Right cardiac atrium (tissue), 5 donors: ENCODE results near the gene LRRC75B. TPM values are rescaled to one million over a fixed set of nuclear protein-coding genes. Genes with fewer than 3 reads are reported as not detected.
"Not testable (repeated sequence)": the region's sequence is repeated elsewhere in the genome, so short reads cannot be mapped to it uniquely, and the experiment has no call there.

Source experiments
- ATAC-seq, 2 donors: fragments of 200-7000 bp; cut with Tn5 transposase; one replicate each; pipeline versions ENCODE4 v1.8.0 to v1.9.1; 2020; ENCODE audit warnings: moderate library complexity in 2 of 2, mild to moderate bottlenecking in 1 of 2
- DNase-seq, 3 donors: peaks; one replicate each; pipeline ENCODE4 v3.0.0-alpha.2; 2020
- H3K27ac ChIP-seq: one replicate; pipeline ENCODE4 v1.5.1; 2013; ENCODE audit warnings: mild to moderate bottlenecking, low read length, control low read depth, moderate library complexity
- H3K27me3 ChIP-seq: one replicate; pipeline ENCODE4 v1.6.1; 2013; ENCODE audit not compliant: control insufficient read depth, insufficient read depth
- H3K4me1 ChIP-seq: one replicate; pipeline ENCODE4 v1.6.1; 2013; ENCODE audit warnings: low read length; ENCODE audit not compliant: control insufficient read depth, insufficient read depth
- H3K4me3 ChIP-seq: one replicate; pipeline ENCODE4 v1.5.1; 2013; ENCODE audit warnings: low read length, control low read depth
- H3K9me3 ChIP-seq: one replicate; pipeline ENCODE4 v1.6.1; 2013; ENCODE audit warnings: low read length; ENCODE audit not compliant: control insufficient read depth
- WGBS: extraction: QIAGEN DNeasy Blood & Tissue Kit; methylation state at CpG from one replicate; pipeline ENCODE4 v1.1.7; 2013; 5-methylcytosine and 5-hydroxymethylcytosine counted together
- intact Hi-C, 4 donors: fragments of 100-400 bp; cut with DNase I; formaldehyde crosslinking; loops; one replicate each; pipeline versions ENCODE4 v1.11.0 to v1.14.0; 2022 to 2023
- polyA plus RNA-seq: library from polyadenylated mRNA; stranded (reverse); fragments of 200-250 nt; gene quantifications from one replicate; pipeline ENCODE4 v1.2.3, GENCODE V29; 2013
- total RNA-seq, 4 donors: library from RNA; stranded (reverse); fragmentation: NEBNext Ultra II Directional; extraction: Animal tissue kit (Norgen Biotek cat#: 25700); gene quantifications; one replicate each; pipeline ENCODE4 v1.2.1, GENCODE V29; 2021
- donor health status: healthy with polysubstance abuse.
- donor health status: DM: no; HTN: yes; CAD: no.
- donor health status: DM: no; HTN: no; CAD: no.
- donor health status: DM: no; HTN: yes; CAD: no; lungs with severe emphysema.
- donor health status: DM: yes; HTN: yes; CAD: no.

Gene LRRC75B
- total and polyA plus RNA-seq, 5 donors, result 5.1 to 7.3 (median 6.1) TPM

- Histone ChIP-seq H3K4me3 (no peak overlapping the region), H3K27ac (peak overlapping the region; percentile 33), H3K9me3 (no peaks in the 10 kb centered on the region), H3K27me3 (no peaks in the 10 kb centered on the region), H3K4me1 (peaks cover 7% of the 10 kb centered on the region)
- intact Hi-C loops, result no loop called here
- 81% methylated on average over 2 of the region's 2 CpGs for WGBS
- DNase-seq, result no peak
- no peak for ATAC-seq
Measured at GRCh38 chr22:24565077-24565476, 27.8 kb downstream of the LRRC75B start.

GRCh38 chr22:24564376-24565058 lies 28.4 kb downstream of the LRRC75B start:
- DNase-seq (peak in 1 of 3 donors; percentile 54), ATAC-seq (peak; percentile 78 to 83)
- H3K27me3 ChIP-seq, result no peaks in the 10 kb centered on the region
- H3K4me1 ChIP-seq, result peaks cover 8% of the 10 kb centered on the region
- no peak overlapping the region for H3K4me3 ChIP-seq
- intact Hi-C loops, result no loop called here
- H3K9me3 ChIP-seq, result no peaks in the 10 kb centered on the region
- 45% methylated on average over 2 of the region's 2 CpGs for WGBS
- peak overlapping the region; percentile 97 for H3K27ac ChIP-seq

- Histone ChIP-seq H3K4me3 (no peak overlapping the region), H3K27ac (no peak overlapping the region), H3K9me3 (no peaks in the 10 kb centered on the region), H3K4me1 (peaks cover 10% of the 10 kb centered on the region), H3K27me3 (no peaks in the 10 kb centered on the region)
- DNase-seq (no peak), ATAC-seq (no peak)
- intact Hi-C loops, result no loop called here
- 77% methylated on average over 2 of the region's 2 CpGs for WGBS
Measured at GRCh38 chr22:24563246-24563645, 29.6 kb downstream of the LRRC75B start.

- intact Hi-C loops, result no loop called here
- H3K9me3 ChIP-seq, result no peaks in the 10 kb centered on the region
- ATAC-seq (no peak), DNase-seq (no peak)
- peaks cover 15% of the 10 kb centered on the region for H3K4me1 ChIP-seq
- peak overlapping the region; percentile 21 for H3K27ac ChIP-seq
- no peak overlapping the region for H3K4me3 ChIP-seq
- H3K27me3 ChIP-seq, result no peaks in the 10 kb centered on the region
- WGBS, result 48% methylated on average over 4 of the region's 4 CpGs
Measured at GRCh38 chr22:24559471-24559870, 33.4 kb downstream of the LRRC75B start.

GRCh38 chr22:24555165-24556039 lies 37.5 kb downstream of the LRRC75B start, which contains the start of gene SNRPD3:
SNRPD3 (plus strand) TSS chr22:24555999; CDS start chr22:24557675, 1,676 bp downstream.
- peaks cover 24% of the 10 kb centered on the region for H3K4me1 ChIP-seq
- WGBS, result under 1% methylated on average over 59 of the region's 59 CpGs
- intact Hi-C loops, result no loop called here

GRCh38 chr22:24554313-24555164 lies 38.3 kb downstream of the LRRC75B start, which contains the start of gene GUCD1:
GUCD1 (minus strand) TSS chr22:24555138; CDS start chr22:24554991, 147 bp downstream.
- Histone ChIP-seq H3K4me3 (peak within 1 kb of the TSS; percentile 98), H3K27me3 (no peaks in the 10 kb centered on the region), H3K27ac (peak within 1 kb of the TSS; percentile 100), H3K4me1 (peaks cover 29% of the 10 kb centered on the region), H3K9me3 (no peaks in the 10 kb centered on the region)
- ATAC-seq, result peak in 1 of 2 donors; percentile 2
- peak in 1 of 3 donors; percentile 62 for DNase-seq
- under 1% methylated on average over 64 of the region's 64 CpGs for WGBS
- intact Hi-C loops, result no loop called here

More at GRCh38 chr22:24555165-24556039, 37.5 kb downstream of the LRRC75B start, which contains the start of gene SNRPD3:
- peak within 1 kb of the TSS; percentile 98 for H3K4me3 ChIP-seq
- peak within 1 kb of the TSS; percentile 100 for H3K27ac ChIP-seq
- peak; percentile 100 for DNase-seq
- peak; percentile 94 to 95 for ATAC-seq
- no peaks in the 10 kb centered on the region for H3K9me3 ChIP-seq
- no peaks in the 10 kb centered on the region for H3K27me3 ChIP-seq

GRCh38 chr22:24553597-24554312 lies 39.1 kb downstream of the LRRC75B start:
- Histone ChIP-seq H3K4me1 (peaks cover 29% of the 10 kb centered on the region), H3K27ac (peak overlapping the region; percentile 84), H3K9me3 (no peaks in the 10 kb centered on the region), H3K27me3 (no peaks in the 10 kb centered on the region), H3K4me3 (peak overlapping the region; percentile 71)
- intact Hi-C loops, result no loop called here
- 34% methylated on average over 12 of the region's 12 CpGs for WGBS
- no peak for ATAC-seq
- DNase-seq, result peak in 1 of 3 donors; percentile 65

- H3K9me3 ChIP-seq, DNase-seq, ATAC-seq, intact Hi-C loops, H3K4me3 ChIP-seq, H3K27me3 ChIP-seq, H3K27ac ChIP-seq: not testable (repeated sequence)
- WGBS, result 86% methylated on average over 10 of the region's 10 CpGs
- peaks cover 29% of the 10 kb centered on the region for H3K4me1 ChIP-seq
Measured at GRCh38 chr22:24552503-24553286, 40.2 kb downstream of the LRRC75B start.

GRCh38 chr22:24550902-24551435 lies 41.9 kb downstream of the LRRC75B start:
- Histone ChIP-seq H3K27me3 (no peaks in the 10 kb centered on the region), H3K4me1 (peaks cover 23% of the 10 kb centered on the region), H3K4me3 (no peak overlapping the region), H3K27ac (peak overlapping the region; percentile 29), H3K9me3 (no peaks in the 10 kb centered on the region)
- intact Hi-C loops, result no loop called here
- ATAC-seq (no peak), DNase-seq (no peak)
- WGBS, result 73% methylated on average over 6 of the region's 6 CpGs
